CD4-positive, alpha-beta T cell treated with Interleukin-4 for 1 hour (primary cell): ENCODE results near the gene SLC26A11.
"Not testable (repeated sequence)": the region's sequence is repeated elsewhere in the genome, so short reads cannot be mapped to it uniquely, and the experiment has no call there.

Source experiments
- DNase-seq, 2 donors: peaks; one replicate each; pipeline ENCODE4 v3.0.0-alpha.2; 2020 to 2022

Gene SLC26A11

DNA sequence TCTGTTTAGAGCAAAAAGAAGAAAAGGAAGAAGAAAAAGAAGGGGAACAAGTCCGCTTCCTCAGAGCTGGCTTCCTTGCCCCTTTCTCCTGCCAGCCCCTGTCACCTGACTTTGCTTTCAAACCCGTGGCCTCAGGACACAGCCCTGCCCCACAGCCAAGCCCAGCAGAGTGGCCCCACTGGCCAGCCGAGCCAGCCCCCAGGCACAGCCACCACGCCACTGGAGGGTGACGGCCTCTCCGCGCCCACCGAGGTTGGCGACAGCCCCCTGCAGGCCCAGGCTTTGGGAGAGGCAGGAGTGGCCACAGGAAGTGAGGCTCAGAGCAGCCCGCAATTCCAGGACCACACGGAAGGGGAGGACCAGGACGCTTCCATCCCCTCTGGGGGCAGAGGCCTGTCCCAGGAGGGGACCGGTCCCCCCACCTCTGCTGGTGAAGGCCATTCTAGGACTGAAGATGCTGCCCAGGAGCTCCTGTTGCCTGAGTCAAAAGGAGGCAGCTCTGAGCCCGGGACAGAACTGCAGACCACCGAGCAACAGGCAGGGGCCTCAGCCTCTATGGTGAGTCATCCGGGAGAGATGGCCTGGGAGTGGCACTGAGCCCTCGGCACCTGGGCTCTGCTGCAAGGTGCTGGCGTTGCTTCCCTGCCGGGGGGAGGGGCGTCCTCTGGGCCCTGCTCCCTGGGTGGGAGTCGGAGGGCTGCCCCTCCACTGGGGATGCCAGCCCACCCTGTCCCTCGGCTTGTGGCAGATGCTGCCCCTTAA lies 67.8 kb downstream of the SLC26A11 start:
- no peak for DNase-seq

DNA sequence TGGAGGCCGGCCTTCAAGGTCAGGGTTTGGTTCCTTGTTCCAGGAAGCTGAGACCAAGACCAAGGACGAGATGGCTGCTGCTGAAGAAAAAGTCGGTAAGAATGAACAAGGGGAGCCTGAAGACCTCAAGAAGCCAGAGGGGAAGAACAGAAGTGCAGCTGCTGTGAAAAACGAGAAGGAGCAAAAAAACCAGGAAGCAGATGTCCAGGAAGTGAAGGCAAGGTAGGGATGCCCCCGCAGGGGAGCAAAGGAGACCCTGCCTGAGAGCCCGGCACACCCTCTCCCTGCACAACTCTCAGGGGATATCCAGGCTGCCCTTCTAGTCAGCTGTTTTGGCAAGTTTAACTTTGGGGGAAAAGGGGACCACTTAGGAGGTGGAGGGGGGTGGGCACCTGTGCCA lies 69.4 kb downstream of the SLC26A11 start:
- no peak for DNase-seq

DNA sequence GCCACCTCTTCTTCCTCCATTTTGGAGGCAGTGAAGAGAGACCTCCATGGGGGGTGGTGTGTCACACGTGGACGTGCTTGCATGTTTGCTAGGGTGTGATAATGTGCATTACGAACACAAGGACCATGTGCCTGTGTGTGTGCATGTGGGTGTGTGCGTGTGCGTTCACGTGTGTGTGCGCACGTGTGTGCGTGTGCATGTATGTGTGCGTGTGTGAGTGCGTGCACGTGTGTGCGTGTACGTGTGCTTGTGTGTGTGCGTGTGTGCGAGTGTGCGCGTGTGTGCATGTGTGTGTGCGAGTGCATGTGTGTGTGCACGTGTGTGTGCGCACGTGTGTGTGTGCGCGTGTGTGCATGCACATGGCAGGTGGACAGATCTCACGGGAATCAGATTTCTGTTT lies 69.9 kb downstream of the SLC26A11 start:
- DNase-seq, result no peak

DNA sequence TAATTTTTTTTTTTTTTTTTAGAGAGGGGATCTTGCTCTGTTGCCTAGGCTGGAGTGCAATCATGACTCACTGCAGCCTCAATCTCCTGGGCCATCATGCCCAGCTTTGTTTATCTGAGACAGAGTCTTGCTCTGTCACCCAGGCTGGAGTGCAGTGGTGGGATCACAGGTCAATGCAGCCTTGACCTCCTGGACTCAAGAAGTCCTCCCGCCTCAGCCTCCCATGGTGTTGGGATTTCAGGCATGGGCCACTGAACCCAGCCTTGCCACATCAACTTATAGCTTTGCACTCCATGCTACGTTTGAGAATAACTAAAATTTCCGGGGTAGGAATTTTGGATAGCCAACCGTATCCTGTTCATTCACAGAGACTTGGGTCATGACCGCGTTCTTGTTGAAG lies 71.0 kb downstream of the SLC26A11 start:
- DNase-seq, result no peak

DNA sequence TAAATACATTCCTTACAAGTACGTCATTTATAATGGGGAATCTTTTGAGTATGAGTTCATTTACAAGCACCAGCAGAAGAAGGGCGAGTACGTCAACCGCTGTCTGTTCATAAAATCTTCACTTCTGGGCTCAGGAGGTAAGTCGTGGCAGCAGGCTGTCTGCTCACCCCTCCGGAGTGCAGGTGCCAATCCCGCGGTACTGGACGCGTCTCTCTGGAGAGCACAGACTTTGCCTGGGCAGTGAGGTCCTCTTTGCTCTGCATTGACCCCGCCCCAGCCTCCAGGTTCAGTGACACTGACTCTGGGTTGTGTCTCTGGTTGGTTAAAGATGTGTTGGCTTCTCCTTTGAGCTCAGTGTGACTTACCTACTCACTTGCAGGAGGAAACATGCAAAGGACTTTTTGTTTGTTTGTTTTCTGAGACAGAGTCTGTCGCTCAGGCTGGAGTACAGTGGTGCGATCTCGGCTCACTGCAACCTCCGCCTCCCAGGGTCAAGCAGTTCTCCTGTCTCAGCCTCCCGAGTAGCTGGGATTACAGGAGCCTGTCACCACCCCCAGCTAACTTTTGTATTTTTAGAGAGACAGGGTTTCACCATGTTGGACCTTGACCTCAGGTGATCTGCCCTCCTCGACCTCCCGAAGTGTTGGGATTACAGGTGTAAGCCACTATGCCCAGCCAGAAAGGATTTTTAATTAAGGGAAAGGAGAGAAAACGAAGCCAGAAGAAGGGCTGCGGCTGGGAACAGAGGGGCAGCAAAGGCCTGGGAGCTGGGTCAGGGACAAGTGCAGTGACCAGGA lies 71.7 kb downstream of the SLC26A11 start:
- no peak for DNase-seq

DNA sequence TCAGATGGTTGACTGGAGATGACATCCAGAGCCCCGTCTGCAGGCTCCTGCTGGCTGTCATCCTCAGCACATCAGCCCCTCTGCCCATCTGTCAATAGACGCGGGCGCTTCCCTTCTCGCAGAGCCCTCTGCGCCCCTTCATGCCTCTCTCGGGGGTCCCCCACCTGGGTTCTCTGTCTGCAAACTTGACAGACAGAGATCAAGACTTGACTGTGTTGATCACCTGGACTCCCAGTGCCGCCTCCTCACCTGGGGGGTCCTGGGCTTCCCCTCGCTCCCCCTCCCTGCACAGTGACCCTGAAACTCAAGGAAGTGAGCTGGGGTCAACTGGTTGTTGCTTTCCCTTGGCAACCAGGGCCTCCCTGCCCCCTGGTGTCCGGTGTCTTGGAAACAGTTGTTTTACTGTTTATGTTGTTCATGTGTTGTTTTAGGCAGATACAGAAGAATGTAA lies 72.3 kb downstream of the SLC26A11 start:
- no peak for DNase-seq

DNA sequence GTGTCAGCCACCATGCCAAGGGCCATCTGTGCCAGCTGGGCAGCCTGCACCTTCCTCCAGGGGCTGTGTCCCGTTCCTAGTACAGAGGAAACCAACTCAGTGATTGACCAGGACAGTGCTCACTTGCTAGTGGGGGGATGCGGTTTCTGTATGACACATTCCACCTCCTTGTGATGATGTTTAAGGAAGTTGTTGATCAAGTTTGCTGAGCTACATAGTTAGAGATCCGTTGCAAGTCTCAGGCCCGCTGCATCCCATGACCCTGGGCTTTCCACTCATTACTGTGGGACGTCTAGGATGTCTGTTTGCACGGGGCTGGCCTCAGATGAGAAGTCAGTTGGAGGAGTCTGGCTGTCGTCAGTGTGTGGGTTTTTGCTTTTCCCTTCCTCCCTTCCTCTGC lies 74.0 kb downstream of the SLC26A11 start:
- no peak for DNase-seq

DNA sequence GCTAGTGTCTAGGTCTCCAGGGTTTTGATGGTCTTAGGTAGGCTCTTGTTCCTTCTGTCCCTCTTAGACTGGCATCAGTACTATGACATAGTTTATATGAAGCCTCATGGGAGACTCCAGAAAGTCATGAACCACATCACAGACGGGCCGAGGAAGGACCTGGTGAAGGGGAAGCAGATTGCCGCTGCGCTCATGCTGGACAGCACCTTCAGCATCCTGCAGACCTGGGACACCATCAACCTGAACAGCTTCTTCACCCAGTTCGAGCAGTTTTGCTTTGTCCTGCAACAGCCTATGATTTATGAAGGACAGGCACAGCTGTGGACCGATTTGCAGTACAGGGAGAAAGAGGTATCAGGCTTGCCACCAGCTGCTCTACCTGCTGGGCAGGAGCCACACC lies 74.4 kb downstream of the SLC26A11 start:
- DNase-seq, result no peak

DNA sequence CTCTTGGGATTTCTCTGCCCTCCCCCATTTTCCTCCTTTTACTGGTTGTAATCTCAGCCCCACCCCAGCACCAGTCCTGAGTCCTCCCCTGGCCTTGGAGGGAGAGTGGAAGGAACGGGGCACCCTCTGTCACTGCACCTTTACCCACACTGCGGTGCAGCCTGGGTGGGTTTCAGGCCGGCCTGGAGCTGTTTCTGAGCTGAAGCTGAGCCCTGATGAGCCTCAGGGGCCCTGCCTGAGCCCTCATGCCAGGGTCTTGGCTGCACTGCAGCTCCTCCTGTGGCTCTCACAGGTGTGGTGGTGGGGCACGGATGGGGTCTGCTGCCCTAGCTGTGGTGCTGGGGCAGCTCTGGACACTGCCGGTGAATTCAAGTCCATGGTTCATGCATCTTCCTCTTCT lies 74.9 kb downstream of the SLC26A11 start:
- no peak for DNase-seq

DNA sequence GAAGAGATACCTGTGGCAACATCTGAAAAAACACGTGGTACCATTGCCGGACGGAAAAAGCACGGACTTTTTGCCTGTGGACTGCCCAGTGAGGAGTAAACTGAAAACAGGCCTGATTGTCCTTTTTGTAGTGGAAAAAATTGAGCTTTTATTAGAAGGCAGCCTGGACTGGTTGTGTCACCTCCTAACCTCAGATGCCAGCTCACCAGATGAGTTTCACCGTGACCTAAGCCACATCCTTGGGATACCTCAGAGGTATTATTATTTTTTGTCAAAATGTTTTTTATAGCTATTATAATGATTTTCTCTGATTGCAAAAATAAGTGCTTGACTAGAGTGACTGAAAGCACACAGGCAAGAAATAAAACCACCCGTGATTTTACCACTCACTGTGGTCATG lies 75.3 kb downstream of the SLC26A11 start:
- DNase-seq, result no peak

DNA sequence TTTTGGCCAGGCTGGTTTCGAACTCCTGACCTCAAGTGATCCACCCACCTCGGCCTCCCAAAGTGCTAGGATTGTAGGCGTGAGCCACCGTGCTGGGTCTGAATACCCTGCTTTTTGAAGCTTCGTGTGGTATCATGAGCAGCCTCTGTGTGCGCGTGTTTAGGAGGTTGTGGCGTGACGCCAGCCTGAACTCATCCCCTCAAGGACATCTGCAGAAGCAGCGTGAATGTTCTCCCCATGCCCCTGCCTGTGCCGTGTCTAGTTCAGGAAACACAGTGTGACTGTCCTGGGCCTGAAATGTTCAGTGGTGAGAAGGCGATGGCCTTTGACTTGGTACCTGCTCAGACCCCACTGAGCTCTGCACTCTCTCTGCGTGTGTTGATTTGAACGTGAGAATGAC lies 76.0 kb downstream of the SLC26A11 start:
- no peak for DNase-seq

DNA sequence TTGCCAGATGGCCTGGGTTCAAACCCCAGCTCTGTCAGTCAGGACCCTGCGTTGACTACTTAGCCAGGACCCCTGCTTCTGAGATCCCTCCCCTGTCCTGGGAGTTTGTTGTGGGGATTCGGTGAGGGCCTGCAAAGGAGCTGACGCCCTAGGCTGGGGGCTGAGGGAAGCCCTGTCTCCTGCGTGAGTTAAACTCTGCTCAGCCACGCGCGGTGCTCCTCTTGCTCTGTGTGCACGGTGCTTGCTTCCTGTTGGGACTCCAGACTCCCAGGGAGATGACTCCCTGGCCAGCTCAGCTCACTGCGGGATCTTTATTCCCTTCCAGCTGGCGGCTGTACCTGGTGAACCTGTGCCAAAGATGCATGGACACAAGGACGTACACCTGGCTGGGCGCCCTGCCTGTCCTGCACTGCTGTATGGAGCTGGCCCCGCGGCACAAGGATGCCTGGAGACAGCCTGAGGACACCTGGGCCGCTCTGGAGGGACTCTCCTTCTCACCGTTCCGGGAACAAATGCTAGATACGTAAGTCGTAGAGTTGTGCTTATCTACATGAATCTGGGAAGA lies 77.9 kb downstream of the SLC26A11 start:
- DNase-seq, result no peak

DNA sequence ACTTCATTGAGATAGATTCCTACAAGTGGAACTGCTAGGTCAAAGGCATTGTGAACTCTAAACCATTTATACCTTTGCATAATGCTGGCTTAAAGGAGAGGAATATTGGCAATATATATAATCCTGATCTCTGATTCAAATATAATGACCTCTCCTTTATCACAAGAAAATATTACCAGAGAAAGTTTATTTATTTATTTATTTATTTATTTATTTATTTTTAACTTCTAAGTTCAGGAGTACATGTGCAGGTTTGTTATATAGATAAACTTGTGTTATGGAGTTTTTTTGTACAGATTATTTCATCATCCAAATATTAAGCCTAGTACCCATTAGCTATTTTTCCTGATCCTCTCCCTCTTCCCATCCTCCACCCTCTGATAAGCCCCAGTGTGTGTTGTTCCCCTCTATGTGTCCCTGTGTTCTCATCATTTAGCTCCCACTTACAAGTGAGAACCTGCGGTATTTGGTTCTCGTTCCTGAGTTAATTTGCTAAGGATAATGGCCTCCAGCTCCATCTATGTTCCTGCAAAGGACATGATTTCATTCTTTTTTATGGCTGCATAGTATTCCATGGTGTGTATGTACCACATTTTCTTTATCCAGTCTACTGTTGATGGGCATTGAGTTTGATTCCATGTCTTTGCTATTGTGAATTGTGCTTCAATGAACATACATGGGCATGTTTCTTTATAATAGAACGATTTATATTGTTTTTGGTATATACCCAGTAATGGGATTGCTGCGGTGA lies 79.3 kb downstream of the SLC26A11 start:
- DNase-seq, result not testable (repeated sequence)

DNA sequence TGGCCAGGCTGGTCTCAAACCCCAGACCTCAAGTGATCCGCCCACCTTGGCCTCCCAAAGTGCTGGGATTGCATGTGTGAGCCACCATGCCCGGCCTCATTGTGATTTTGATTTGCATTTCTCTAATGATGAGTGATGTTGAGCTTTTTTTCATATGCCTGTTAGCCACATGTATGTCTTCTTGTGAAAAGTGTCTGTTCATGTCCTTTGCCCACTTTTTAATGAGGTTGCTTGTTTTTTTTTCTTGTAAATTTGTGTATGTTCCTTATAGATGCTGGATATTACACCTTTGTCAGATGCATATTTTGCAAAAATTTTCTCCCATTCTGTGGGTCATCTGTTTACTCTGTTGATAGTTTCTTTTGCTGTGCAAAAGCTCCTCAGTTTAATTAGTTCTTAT lies 80.5 kb downstream of the SLC26A11 start:
- not testable (repeated sequence) for DNase-seq
